A673 (cell line): ENCODE data around the gene PLAC9. TPM values are rescaled to one million over a fixed set of nuclear protein-coding genes. Genes with fewer than 3 reads are reported as not detected.

Experiments
- BruUV-seq: library from RNA; stranded (reverse); fragments of 400-500 nt; replicated peaks from 2 replicates; lab custom pipeline; 2021; lab: Mats Ljungman, UMichigan
- CTCF ChIA-PET: fragments of 300-600 bp; sonication (Branson Sonifier 250); formaldehyde crosslinking; loops from one replicate; lab custom pipeline; 2022; ENCODE audit warnings: antibody characterized with exemption; lab: Charles Lee
- POLR2A ChIA-PET: fragments of 300-600 bp; sonication (Branson Sonifier 250); formaldehyde crosslinking; loops from one replicate; lab custom pipeline; 2022; ENCODE audit warnings: antibody characterized with exemption; ENCODE audit not compliant: low non-redundant PET; lab: Charles Lee
- DNase-seq: peaks from one replicate; pipeline ENCODE4 v3.0.0-alpha.2; 2015; ENCODE audit warnings: low spot score
- H3K27ac ChIP-seq: fragments of 200-600 bp; sonication (generic); 2 replicates; pipeline ENCODE4 v1.5.1; 2016; ENCODE audit warnings: mixed run types, low read depth, mild to moderate bottlenecking, mixed read lengths, antibody characterized with exemption, low read length; ENCODE audit not compliant: poor library complexity, severe bottlenecking
- H3K27me3 ChIP-seq: fragments of 200-600 bp; sonication (generic); replicated peaks from 2 replicates; pipeline ENCODE4 v1.6.1; 2017; ENCODE audit warnings: mixed run types, low read depth, mild to moderate bottlenecking, mixed read lengths, antibody characterized with exemption, low read length; ENCODE audit not compliant: insufficient read depth, poor library complexity
- H3K36me3 ChIP-seq: fragments of 200-600 bp; sonication (generic); 2 replicates; pipeline ENCODE4 v1.6.1; 2016; ENCODE audit warnings: mixed run types, mild to moderate bottlenecking, mixed read lengths, antibody characterized with exemption, low read length; ENCODE audit not compliant: insufficient read depth, poor library complexity, severe bottlenecking
- H3K4me1 ChIP-seq: fragments of 200-600 bp; sonication (generic); 2 replicates; pipeline ENCODE4 v1.6.1; 2017; ENCODE audit warnings: mixed run types, mild to moderate bottlenecking, mixed read lengths, antibody characterized with exemption, low read length; ENCODE audit not compliant: insufficient read depth, poor library complexity, severe bottlenecking
- H3K4me3 ChIP-seq: fragments of 200-600 bp; sonication (generic); 2 replicates; pipeline ENCODE4 v1.5.1; 2016; ENCODE audit warnings: low read depth, mixed run types, mild to moderate bottlenecking, mixed read lengths, low read length; ENCODE audit not compliant: poor library complexity, severe bottlenecking
- H3K9me3 ChIP-seq: fragments of 200-600 bp; sonication (generic); 2 replicates; pipeline ENCODE4 v1.6.1; 2016; ENCODE audit warnings: mixed run types, low read depth, mild to moderate bottlenecking, mixed read lengths, antibody characterized with exemption, low read length; ENCODE audit not compliant: poor library complexity, severe bottlenecking
- EZH2 ChIP-seq: fragments of 200-600 bp; sonication (generic); IDR thresholded peaks from 2 replicates; pipeline ENCODE4 v1.6.1; 2017; ENCODE audit warnings: borderline replicate concordance, low read depth, mild to moderate bottlenecking, mixed read lengths, antibody characterized with exemption, low read length; ENCODE audit not compliant: poor library complexity, severe bottlenecking
- intact Hi-C: fragments of 100-400 bp; cut with micrococcal nuclease; formaldehyde crosslinking; loops from one replicate; pipeline ENCODE4 v1.10.0; 2022; ENCODE audit not compliant: unreplicated experiment
- total RNA-seq: library from RNA; stranded (reverse); gene quantifications from 2 replicates; pipeline ENCODE4 v1.2.3, GENCODE V29; 2021
- TF ChIP-seq, protein P1 (sequence below): fragments of 300-800, 200-600 bp; sonication (generic); conservative IDR thresholded peaks from 2 replicates; pipeline ENCODE4 v1.5.1; 2017; ENCODE audit warnings: low read depth, mild to moderate bottlenecking, antibody characterized with exemption, low read length, moderate library complexity, mixed read lengths

PLAC9 gene
- total RNA-seq, 1 experiment from 2014 or later = not detected

DNA sequence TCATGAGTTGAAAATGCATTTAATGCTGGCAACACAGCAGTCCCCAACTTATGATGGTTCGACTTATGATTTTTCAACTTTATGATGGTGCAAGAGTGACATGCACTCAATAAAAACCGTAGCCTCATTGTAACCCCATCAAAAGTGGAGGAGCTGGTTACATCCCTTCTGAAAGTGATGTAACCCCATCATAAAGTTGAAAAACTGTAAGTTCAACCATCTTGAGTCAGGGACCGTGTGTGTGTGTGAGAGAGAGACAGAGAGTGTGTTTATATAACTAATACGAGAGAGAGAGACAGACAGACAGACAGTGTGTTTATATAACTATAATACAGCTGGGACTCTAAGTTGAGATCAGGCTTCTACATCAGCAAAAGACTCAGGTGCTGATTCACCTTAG, 51.8 kb downstream of the PLAC9 start:
- H3K36me3 ChIP-seq = no peaks in the 10 kb centered on the region
- no TSS peak for BruUV-seq
- H3K9me3 ChIP-seq = no peaks in the 10 kb centered on the region
- no peaks in the 10 kb centered on the region for H3K27me3 ChIP-seq
- TF ChIP-seq EZH2 = no peak
- TF ChIP-seq, protein P1, sequence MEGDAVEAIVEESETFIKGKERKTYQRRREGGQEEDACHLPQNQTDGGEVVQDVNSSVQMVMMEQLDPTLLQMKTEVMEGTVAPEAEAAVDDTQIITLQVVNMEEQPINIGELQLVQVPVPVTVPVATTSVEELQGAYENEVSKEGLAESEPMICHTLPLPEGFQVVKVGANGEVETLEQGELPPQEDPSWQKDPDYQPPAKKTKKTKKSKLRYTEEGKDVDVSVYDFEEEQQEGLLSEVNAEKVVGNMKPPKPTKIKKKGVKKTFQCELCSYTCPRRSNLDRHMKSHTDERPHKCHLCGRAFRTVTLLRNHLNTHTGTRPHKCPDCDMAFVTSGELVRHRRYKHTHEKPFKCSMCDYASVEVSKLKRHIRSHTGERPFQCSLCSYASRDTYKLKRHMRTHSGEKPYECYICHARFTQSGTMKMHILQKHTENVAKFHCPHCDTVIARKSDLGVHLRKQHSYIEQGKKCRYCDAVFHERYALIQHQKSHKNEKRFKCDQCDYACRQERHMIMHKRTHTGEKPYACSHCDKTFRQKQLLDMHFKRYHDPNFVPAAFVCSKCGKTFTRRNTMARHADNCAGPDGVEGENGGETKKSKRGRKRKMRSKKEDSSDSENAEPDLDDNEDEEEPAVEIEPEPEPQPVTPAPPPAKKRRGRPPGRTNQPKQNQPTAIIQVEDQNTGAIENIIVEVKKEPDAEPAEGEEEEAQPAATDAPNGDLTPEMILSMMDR = no peak
- peaks cover 12% of the 10 kb centered on the region for H3K4me1 ChIP-seq
- no peak overlapping the region for H3K4me3 ChIP-seq
- intact Hi-C loops = no loop called here
- POLR2A ChIA-PET = no interaction called here
- no peak overlapping the region for H3K27ac ChIP-seq
- no peak for DNase-seq
- CTCF ChIA-PET = interaction anchor here (0.8 kb wide), 1 partner anchor 20 kb away, joined by 5 read pairs; no protein-coding TSS in a partner anchor

DNA sequence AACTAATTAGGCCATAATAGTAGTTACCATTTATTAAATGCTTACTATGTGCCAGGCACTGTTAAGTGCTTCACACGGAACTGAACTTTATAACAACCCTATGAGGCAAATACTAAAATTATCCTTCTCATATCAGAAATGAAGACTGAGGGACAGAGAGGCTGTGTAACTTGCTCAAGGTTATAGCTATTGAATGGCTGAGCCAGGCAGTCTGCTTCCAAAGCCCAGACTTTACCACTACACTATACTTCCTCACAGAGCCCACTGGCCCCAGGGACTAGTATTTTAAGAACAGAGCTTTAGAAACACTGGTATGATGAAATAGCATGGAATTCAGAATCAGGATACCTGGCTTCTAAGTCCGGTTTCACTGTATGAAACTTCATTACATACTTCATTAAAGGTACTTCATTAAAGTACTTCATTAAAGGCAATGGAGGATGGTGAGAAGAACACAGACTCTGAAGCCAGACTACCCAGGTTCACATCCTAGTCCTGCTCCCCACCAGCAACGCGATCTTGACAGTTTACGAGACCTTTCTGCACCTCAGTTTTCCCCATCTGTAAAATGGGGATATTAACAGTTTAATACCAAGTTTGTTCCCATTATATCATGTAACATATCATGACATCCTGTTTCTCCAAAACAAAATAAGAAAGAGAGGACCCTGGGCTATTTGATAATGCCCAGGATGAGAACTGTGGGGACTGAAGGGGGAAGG, 53.2 kb downstream of the PLAC9 start:
- no TSS peak for BruUV-seq
- Histone ChIP-seq H3K4me3 (no peak overlapping the region), H3K27ac (no peak overlapping the region), H3K9me3 (no peaks in the 10 kb centered on the region), H3K4me1 (peaks cover 12% of the 10 kb centered on the region), H3K27me3 (no peaks in the 10 kb centered on the region), H3K36me3 (no peaks in the 10 kb centered on the region)
- no peak for DNase-seq
- POLR2A ChIA-PET = no interaction called here
- intact Hi-C loops = no loop called here
- no peak for TF ChIP-seq EZH2
- CTCF ChIA-PET = no interaction called here

DNA sequence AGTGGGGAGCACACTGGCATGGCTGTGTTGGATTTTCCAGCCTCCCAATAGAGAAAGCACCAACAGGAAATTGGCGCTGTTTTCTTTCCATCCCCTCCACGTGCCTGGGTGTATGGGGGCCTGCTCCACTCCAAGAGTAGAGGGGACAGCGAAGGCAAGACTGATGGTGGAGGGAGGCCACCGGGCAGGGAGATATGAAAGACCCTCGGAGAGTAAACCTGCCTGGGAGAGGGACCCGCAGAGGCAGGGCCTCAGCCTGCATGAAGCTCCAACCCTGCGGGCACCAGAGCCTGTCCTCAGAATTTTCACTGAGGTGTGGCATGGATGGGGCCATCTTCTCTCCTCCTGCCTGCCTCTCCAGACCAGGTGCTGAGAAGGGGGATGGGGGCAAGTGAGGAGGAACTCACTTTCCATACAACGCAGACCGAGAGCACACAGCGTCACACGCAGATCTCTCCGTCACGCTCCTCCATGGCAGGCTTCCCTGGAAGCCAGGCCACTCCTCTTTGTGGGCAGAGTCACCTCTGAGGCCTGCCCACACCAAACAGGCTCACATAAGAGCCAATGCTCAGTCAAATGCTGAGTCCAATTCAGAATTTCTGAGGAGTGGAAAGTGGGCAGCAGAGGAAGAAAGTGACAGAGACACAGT, 54.0 kb downstream of the PLAC9 start:
- no peaks in the 10 kb centered on the region for H3K9me3 ChIP-seq
- no peak overlapping the region for H3K4me3 ChIP-seq
- H3K36me3 ChIP-seq = no peaks in the 10 kb centered on the region
- TF ChIP-seq, protein P1 = no peak
- no peak for TF ChIP-seq EZH2
- H3K4me1 ChIP-seq = peaks cover 12% of the 10 kb centered on the region
- CTCF ChIA-PET = no interaction called here
- H3K27me3 ChIP-seq = no peaks in the 10 kb centered on the region
- BruUV-seq = no TSS peak
- H3K27ac ChIP-seq = no peak overlapping the region
- intact Hi-C loops = no loop called here
- no peak for DNase-seq
- POLR2A ChIA-PET = no interaction called here
